GM18502 (cell line): Measurements from ENCODE around the gene KRT37.
"Not testable (repeated sequence)": the region's sequence is repeated elsewhere in the genome, so short reads cannot be mapped to it uniquely, and the experiment has no call there.

Experiments used
- ATAC-seq: cut with Tn5 transposase; IDR thresholded peaks from one replicate; pipeline ENCODE4 v1.9.1; 2021; ENCODE audit warnings: mild to moderate bottlenecking; ENCODE audit not compliant: unreplicated experiment, poor library complexity

The KRT37 gene

DNA sequence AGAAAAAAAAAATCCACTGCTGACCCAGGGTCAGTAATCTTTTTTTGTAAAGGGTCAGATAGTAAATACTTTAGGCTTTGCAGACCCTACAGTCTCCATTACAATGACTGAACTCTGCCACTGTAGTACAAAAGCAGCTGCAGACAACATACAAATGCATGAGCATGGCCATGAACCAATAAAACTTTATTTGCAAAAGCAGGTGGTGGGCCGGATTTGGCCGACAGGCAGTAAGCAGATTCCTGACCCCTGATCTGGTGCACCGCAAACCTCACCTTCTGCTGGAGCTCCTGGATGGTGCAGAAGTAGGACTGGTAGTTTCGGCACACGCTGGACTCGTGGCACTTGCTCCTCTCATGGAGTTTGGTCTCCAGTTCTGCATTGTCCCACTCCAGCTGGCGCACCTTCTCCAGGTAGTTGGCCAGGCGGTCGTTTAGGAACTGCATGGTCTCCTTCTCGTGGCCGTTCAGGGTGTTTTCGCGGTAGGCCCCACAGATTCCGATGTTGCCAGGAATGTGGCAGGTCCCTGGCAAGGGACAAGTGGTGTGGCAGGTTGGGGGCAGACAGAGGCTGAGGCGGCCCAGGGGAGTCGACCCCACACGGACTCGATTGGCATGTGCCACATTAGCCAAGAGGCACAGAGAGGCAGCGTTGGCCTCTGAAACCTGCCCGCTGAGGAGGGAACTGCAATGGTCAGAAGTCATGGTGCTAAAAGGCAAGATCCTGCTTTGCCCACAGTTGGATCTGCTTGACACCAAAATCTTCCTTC, 13.1 kb downstream of the KRT37 start:
- ATAC-seq = no peak

DNA sequence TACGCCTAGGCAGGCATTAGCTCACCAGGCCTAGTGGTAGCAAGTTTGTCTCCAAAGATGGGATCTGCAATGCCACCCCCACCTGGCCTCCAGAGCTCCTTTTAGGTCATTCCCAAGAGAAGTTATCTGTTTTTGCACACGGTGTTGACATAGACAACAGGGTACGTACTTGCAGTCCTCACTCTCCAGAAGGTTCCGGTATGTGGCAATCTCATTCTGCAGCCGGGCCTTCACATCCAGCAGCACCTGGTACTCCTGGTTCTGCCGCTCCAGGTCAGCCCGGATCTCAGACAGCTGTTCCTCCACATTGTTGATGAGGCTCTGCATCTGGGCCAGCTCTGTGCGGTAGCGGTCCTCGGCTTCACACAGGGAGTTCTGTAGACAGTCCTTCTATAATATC, 17.2 kb downstream of the KRT37 start:
- ATAC-seq = no peak

DNA sequence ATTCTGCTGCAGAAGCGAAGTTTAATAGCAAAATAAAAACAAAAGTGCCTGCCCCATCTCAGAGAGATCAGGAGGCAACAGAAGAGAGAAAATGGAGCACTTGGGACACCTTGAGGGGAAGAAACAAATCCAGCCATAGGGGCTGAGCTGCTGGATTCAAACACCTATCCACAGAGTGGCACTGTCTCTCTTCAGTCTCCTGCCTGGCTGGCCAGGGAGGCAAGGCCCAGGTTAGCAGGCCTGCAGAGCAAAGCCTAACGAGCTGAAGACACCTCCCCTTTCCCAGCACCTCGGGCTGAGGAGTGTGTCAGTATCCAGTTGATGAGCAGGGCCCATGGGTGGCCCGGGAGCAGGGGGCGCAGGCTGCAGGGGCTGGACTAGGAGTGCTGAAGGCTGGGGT, 18.2 kb downstream of the KRT37 start:
- ATAC-seq = no peak

DNA sequence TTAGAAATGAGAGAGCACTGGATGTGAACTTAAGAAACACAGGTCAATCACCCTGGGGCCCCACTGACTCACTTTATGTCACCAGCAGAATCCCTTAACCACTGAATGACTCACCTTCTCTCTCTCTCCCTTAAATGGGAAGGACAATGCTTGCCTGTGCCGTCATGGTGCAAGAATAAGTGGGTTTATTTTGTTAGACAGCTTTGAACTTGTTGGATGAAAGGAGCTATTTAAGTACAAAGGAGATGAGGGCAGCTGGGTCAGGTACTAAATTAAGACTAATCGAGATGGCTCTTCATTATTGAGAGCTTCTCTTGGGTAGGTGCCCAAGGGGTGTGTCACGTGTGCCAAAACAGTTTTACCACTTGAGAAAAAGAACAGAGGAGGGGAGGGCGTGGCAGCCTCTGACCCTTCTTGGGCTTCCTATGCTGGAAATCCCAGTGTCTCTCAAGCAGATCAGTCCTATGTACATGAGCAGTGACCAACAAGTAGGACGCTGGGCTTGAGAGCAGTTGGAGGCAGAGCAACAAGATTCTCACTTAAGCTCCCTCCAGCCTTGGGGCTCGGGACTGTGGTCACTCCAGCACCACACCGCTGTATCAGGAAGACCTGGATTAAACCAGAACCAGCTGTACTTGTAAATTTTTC, 20.2 kb downstream of the KRT37 start:
- ATAC-seq = no peak

DNA sequence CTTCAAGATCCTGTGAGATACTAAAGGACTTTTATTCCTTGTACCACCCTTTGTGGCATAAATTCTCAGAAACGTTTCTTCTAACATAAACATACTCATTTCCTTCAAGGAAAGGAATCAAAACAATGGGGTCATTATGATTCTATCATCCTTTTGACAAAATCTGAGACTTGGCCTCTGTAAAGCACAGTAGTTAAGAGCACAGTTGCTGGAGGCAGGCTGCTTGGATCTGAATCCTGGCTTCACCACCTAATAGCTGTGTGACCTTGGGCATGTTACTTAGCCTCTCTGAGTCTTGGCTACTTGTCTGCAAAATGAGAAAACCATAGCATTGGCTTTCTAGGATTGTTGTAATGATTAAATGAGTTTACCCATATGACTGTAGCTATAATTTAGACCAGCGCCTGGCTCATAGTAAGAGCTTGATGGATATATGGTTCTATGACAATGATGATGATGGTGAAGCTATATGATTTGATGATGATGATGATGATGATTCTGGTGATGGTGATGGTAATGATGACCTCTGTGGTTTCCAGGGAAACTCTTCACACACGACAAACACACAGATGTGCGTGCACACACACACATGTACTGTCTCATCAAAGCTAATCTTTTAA, 20.9 kb downstream of the KRT37 start:
- ATAC-seq = no peak

DNA sequence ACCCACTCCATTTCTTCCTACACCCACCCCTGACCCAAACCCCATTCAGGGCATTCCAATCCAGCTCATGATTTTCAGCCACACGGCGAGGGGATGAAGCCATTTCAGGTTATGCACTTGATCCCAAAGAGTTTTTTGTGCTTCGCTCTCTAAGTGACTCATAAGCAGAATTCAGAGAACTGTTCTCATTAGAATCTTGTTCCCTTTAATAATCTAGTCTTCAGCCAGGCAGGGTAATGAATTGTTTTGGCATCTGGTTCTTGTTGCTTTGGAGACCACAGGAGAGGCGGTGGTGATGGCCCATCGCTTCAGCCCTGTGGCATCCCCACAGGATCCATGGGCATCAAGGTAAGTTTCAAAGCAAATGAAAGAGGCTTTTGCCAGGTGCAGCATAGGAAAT, 22.2 kb downstream of the KRT37 start:
- ATAC-seq = no peak

DNA sequence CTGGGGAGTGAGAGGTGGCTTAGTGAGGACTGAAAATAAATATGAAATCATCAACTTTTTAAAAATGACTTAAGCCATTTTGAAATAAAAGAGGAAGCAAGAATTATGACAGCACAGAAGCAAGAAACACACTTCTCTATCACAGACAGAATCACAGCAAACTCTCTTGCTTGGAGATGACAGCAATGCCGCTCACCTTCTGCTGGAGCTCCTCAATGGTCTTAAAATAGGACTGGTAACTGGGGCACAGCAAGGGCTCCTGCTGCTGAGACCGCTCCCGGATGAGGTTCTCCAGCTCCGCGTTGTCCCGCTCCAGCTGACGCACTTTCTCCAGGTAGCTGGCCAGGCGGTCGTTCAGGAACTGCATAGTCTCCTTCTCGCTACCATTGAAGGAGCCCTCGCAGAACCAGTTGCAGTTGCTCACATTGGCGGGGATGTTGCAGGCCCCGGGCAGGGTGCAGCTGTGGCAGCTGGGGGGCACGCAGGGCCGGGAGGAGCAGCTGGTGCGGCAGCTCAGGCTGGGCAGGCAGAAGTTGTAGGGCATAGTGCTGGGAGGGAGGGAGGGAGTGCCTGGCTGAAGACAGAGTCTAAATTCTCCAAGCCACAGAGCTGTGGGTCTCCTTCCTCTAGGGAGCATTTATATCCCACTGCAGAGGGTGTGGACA, 27.3 kb downstream of the KRT37 start, which contains the start of gene KRT31:
Gene KRT31, minus strand, starts transcription at position 613 of the 665 bp plus-strand sequence. Its CDS starts 69 bp downstream, at position 544.
- ATAC-seq = no peak

DNA sequence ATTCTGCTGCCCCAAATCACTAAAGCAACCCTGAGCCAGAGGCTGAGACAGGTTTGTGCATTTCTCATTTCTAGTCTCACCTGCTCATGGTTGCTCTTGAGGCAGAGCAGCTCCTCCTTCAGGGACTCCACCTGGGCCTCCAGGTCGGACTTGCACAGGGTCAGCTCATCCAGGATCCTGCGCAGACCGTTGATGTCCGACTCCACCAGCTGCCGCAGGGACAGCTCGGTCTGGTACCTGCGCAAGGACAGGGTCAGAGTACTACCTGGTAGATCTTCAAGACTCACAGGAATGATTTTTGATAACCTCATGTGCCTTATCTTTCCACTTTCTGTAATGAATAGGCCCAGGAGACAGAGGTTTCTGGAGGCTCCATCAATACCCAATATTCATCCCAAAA, 28.0 kb downstream of the KRT37 start:
- ATAC-seq = no peak

DNA sequence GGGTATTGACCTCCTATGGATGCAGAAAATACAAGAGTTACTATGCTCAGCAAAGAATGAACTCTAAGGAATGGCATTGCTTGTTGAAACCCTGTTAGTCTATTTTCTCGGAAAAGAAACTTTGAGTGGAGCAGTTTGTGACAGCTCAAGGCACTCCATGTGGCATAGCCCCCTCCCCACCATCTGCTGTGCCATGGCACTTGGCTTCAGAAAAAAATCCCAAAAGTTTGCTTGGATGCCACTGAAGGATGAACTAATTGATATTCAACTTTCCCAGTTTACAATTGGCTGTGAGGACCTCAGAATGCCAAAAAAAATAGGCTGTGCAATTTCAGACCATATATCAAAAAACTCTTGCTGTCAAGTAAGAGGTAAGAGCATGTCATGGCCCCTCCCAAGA, 28.8 kb downstream of the KRT37 start:
- ATAC-seq = no peak

DNA sequence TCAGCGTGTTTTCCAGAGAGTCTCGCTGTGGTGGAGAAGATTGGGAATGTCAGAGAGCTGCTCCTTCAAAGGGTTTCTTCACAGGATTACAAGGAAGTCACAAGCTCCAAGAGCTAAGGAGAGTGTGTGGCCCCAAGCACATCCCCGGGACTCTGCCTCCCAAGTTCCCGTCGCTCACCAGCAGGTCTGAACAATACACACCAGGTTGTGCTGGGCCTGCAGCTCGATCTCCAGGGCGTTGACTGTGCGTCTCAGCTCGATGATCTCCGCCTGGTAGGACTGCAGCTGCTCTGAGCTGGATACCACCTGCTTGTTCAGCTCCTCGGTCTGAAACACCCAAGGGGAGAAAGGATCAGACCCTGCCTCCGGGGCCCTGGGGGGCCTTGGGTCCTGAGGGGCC, 29.3 kb downstream of the KRT37 start:
- not testable (repeated sequence) for ATAC-seq

DNA sequence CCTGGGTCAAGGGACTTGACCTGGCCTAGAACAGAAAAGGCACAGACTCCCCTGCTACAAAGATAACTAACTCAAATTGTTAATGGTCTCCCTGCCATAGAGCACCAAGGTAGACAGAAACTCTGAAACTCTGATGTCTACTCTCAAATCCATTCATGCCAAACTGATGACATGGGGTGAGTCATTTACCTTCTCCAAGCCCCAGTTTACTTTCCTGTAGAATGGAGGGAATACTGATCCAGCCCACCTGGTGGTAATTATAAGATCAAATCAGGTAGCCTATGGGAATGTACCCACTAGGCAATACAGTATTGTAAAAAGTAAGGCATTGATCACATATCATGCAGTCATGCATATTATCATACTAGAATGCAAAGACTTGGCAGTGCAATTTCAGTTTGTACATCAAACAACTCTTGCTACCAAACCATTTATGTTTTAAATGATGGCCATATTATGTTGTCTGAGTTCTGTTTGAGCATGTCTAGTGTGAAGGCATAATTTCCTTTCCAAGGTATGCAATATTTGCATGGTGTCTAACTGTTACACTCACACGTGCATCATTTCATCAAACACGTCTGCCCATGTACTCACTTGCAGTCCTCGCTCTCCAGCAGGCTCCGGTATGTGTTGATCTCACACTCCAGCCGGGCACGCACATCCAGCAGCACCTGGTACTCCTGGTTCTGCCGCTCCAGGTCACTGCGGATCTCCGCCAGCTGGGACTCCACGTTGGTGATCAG, 30.0 kb downstream of the KRT37 start:
- ATAC-seq = no peak

DNA sequence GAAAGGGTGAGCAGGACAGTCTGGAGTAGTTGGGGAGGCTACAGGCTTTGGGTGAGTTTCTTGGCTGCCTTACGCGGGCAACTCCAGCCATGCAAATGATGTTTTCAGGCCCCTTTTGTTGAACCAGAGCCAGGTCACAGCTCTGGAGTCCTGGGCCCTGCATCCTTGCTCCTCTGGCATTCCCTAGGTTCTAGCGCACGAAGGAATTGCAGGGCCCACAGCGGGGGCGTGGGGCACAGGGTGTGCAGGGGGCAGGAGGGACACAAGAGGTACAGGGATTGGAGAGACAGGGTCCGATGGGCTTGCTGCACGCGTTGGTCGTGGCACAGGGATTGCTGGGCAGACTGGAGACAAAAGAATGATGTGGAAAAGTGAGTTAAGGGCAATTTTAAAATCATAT, 30.6 kb downstream of the KRT37 start:
- no peak for ATAC-seq

DNA sequence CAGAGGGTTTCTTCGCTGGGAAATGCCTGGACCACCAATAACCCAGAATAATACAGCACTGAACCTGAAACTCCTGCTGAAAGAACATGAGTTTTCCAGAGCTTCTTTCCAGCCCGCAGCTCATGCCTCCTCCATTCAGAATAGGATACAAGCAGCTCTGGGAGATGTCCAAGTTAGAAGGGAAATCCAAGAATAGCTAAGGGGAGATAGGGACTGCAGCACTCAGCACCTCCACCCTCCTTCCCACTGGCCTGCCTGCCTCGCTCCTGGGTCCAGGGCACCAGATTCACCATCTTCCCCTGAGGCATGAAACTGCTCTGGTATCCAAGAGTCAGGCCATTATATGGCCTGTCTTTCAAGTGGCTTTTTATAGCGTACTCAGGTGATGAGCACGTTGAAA, 31.1 kb downstream of the KRT37 start:
- no peak for ATAC-seq

DNA sequence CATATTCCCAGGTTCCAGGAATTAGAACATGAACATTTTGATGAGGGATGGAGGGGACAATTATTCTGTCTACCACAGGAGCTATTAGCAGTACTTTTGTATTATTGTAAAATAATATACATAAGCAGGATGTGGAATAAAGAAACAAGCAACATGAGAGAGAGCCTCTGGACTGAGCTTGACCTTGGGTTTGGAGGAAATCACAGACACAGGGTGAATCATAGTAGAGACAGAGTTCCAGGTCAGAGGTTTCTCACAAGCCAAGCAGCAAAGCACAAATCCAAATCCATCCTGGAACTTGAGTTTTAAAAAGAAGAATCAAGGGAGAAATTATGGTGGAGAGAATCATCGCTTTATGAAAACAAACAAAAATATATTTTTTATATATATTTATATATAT, 32.1 kb downstream of the KRT37 start:
- no peak for ATAC-seq

DNA sequence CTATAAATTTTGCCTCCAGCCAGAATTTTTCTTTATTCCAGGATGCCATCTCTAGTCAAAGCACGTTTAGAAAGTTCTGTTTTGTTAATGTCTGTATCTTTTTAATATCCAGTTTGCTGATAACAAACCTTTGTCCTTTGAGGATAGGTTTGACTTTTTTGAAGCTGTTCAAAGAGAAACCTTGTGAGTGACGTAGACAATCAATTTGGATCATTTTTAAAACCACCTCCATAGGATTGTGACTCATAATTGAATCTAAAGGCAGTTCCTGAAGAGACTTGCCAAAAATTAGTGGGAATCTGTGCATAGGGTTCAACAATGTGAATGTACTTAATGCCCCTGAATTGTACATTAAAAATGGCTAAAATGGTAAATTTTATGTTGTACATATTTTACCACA, 32.9 kb downstream of the KRT37 start:
- ATAC-seq = no peak

DNA sequence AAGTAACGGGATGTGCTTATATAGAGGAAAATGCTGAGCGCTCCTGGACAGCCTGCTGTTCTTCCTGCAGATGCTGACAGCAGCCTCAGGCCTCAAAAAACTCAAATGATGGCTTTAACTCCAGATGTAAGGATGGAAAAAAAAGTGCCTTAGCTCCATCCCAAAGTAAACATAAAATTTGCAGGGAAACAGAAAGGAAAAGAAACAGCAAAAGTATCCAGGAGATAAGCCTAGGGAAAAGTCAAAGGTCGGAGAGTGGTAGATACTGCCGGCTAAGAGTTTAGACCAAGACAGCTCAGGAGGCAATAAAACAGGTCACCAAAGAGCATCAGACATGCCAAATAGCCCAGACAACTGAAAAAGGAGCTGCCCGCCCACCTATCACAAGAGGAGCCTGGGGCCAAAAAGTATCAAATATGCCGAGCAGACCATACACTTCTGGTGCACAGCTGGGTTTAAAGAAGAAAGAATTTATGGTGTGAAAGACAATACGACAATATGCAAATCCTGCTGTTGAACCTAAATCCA, 33.9 kb downstream of the KRT37 start:
- ATAC-seq = no peak

DNA sequence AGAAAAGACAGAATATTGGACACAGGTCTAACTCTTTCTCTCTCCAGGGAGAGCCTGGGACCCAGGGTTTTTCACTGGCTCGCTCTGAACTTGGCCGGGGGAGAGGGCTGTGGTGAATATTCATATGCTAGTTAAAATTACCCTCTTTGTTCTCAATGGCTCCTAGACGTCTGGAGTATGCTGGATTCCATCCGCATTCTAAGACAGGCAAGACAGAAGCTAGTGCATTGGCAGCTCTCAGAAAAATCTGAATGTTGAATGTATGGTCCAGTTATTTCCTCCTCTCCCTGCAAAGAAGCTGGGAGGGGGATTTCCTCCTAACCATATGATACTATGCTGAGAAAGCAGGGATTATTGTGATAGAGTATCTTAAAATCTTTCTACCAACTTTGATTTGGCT, 36.7 kb downstream of the KRT37 start:
- no peak for ATAC-seq

DNA sequence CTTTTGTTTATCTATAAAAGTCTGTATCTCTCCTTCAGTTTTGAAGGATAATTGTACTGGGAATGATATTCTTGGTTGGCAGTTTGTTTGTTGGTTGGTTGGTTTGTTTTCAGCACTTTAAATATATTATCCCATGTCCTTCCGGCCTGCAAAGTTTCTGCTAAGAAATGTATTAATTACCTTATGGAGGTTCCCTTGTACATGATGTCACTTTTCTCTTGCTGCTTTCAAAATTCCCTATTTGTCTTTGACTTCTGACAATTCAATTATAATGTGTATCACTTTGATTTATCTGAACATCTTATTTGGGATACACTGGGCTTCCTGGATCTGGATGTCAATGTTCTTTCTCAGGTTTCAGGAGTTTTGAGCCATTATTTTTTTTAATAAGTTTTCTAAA, 38.2 kb downstream of the KRT37 start:
- no peak for ATAC-seq

DNA sequence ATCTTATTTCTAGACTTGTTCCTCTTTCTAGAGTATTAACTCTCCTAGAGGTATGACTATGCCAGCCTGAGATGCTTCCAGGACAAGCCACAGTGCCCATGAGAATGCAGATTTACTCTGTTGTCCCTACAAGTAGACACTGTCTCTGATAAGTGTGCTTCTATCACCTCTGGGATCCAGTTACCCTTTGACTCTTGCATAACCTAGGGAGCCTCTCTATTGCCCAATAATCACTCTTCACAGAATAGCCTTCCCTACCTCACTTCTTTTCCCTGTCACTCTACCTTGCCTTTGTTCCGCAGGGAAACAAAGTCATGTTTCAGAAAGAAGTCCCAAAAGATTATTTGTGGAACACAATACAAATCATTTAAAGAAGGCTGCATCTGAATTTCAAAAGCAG, 40.7 kb downstream of the KRT37 start:
- no peak for ATAC-seq

DNA sequence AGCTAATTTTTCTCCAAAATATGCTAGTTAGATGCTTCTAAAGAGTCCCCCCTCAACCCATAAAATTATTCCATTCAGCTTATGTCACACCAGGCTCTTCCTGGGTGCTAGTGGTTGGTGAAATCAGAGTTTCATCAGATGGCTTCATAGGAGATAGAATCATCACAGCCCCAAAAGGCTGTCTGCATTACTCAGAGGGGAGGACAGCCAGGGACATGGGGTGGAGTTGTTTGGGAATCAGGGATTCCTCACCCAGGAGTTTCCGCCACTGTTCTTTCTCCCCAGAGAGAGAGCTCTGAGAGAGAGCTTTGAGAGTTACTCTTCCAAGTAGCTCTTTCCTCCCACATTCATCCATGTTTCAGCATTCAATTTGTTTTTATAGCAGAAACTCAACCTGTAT, 42.0 kb downstream of the KRT37 start:
- no peak for ATAC-seq
